NB4 (cell line): ENCODE data around the gene GLIPR1L2.

Experiments used
- MYC ChIP-seq: IDR thresholded peaks from 2 replicates; pipeline ENCODE4 v1.6.1; 2011; ENCODE audit warnings: low read depth, low read length
- POLR2A ChIP-seq: IDR thresholded peaks from 2 replicates; pipeline ENCODE4 v1.6.1; 2011; ENCODE audit warnings: mild to moderate bottlenecking; ENCODE audit not compliant: insufficient read length; ENCODE audit errors: extremely low read depth
- TF ChIP-seq, protein P1 (sequence below): IDR thresholded peaks from one replicate; pipeline ENCODE4 v1.5.1; 2012; ENCODE audit warnings: low read depth, low read length
- TF ChIP-seq, protein P2 (sequence below): IDR thresholded peaks from 2 replicates; pipeline ENCODE4 v1.6.1; 2011; ENCODE audit warnings: low read depth, low read length

- TF ChIP-seq, protein P1, sequence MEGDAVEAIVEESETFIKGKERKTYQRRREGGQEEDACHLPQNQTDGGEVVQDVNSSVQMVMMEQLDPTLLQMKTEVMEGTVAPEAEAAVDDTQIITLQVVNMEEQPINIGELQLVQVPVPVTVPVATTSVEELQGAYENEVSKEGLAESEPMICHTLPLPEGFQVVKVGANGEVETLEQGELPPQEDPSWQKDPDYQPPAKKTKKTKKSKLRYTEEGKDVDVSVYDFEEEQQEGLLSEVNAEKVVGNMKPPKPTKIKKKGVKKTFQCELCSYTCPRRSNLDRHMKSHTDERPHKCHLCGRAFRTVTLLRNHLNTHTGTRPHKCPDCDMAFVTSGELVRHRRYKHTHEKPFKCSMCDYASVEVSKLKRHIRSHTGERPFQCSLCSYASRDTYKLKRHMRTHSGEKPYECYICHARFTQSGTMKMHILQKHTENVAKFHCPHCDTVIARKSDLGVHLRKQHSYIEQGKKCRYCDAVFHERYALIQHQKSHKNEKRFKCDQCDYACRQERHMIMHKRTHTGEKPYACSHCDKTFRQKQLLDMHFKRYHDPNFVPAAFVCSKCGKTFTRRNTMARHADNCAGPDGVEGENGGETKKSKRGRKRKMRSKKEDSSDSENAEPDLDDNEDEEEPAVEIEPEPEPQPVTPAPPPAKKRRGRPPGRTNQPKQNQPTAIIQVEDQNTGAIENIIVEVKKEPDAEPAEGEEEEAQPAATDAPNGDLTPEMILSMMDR, result no peak
- TF ChIP-seq POLR2A (no peak), MYC (no peak)
- TF ChIP-seq, protein P2, sequence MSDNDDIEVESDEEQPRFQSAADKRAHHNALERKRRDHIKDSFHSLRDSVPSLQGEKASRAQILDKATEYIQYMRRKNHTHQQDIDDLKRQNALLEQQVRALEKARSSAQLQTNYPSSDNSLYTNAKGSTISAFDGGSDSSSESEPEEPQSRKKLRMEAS, result no peak
Measured at GRCh38 chr12:75378354-75378753, 12.5 kb upstream of the GLIPR1L2 start.
